OCI-LY7 (cell line): ENCODE results near the gene CCDC30. TPM values are rescaled to one million over a fixed set of nuclear protein-coding genes. Genes with fewer than 3 reads are reported as not detected.
A peak's percentile ranks its signal among the peaks of the same experiment; 100 is the strongest.

Experiments used
- BruUV-seq: library from RNA; stranded (reverse); fragments of 400-500 nt; replicated peaks from 2 replicates; lab custom pipeline; 2021; lab: Mats Ljungman, UMichigan
- CTCF ChIA-PET: fragments of 300-600 bp; sonication (Branson Sonifier 250); formaldehyde crosslinking; loops from one replicate; lab custom pipeline; 2022; ENCODE audit warnings: antibody characterized with exemption; ENCODE audit not compliant: unreplicated experiment; lab: Charles Lee
- POLR2A ChIA-PET: fragments of 300-600 bp; sonication (Branson Sonifier 250); formaldehyde crosslinking; loops from one replicate; lab custom pipeline; 2022; ENCODE audit warnings: antibody characterized with exemption; lab: Charles Lee
- DNase-seq: peaks from one replicate; pipeline ENCODE4 v3.0.0-alpha.2; 2015; ENCODE audit warnings: low spot score
- H2AFZ ChIP-seq: fragments of 200-600 bp; sonication (generic), shearing (Covaris generic); 2 replicates; pipeline ENCODE4 v1.6.1; 2014; ENCODE audit warnings: mild to moderate bottlenecking, antibody characterized with exemption, low read length, moderate library complexity
- H3K27ac ChIP-seq: fragments of 200-600 bp; sonication (generic); 2 replicates; pipeline ENCODE4 v1.5.1; 2014; ENCODE audit warnings: mixed run types, low read depth, mild to moderate bottlenecking, moderate library complexity, low read length, inconsistent platforms; ENCODE audit not compliant: poor library complexity, severe bottlenecking
- H3K36me3 ChIP-seq: fragments of 200-600 bp; sonication (generic); 2 replicates; pipeline ENCODE4 v1.6.1; 2014; ENCODE audit warnings: mild to moderate bottlenecking, antibody characterized with exemption, low read length, moderate library complexity, mixed read lengths; ENCODE audit not compliant: insufficient read depth
- H3K4me1 ChIP-seq: fragments of 200-600 bp; sonication (generic); 2 replicates; pipeline ENCODE4 v1.5.1; 2014; ENCODE audit warnings: mild to moderate bottlenecking, low read length; ENCODE audit not compliant: insufficient read depth, poor library complexity, severe bottlenecking
- H3K4me2 ChIP-seq: fragments of 200-600 bp; sonication (generic); 2 replicates; pipeline ENCODE4 v1.6.1; 2014; ENCODE audit warnings: mild to moderate bottlenecking, low read length
- H3K4me3 ChIP-seq: fragments of 200-600 bp; sonication (generic); 2 replicates; pipeline ENCODE4 v1.5.1; 2014; ENCODE audit warnings: mild to moderate bottlenecking, low read depth, low read length; ENCODE audit not compliant: poor library complexity, severe bottlenecking
- H3K79me2 ChIP-seq: fragments of 200-600 bp; sonication (generic); 2 replicates; pipeline ENCODE4 v1.6.1; 2016; ENCODE audit warnings: low read depth, mild to moderate bottlenecking, low read length, moderate library complexity, mixed read lengths; ENCODE audit not compliant: insufficient read depth
- H3K9me2 ChIP-seq: fragments of 200-600 bp; sonication (generic); 2 replicates; pipeline ENCODE4 v1.6.1; 2016; ENCODE audit warnings: mild to moderate bottlenecking, low read length, mixed read lengths; ENCODE audit not compliant: insufficient read depth
- H3K9me3 ChIP-seq: fragments of 200-600 bp; sonication (generic); 2 replicates; pipeline ENCODE4 v1.6.1; 2014; ENCODE audit warnings: mild to moderate bottlenecking, mixed run types, low read length, mixed read lengths
- H4K20me1 ChIP-seq: fragments of 200-600 bp; sonication (generic); 2 replicates; pipeline ENCODE4 v1.6.1; 2014; ENCODE audit warnings: mild to moderate bottlenecking, antibody characterized with exemption, low read length, moderate library complexity, mixed read lengths; ENCODE audit not compliant: insufficient read depth
- CTCF ChIP-seq: fragments of 200-600 bp; sonication (generic); conservative IDR thresholded peaks from 2 replicates; pipeline ENCODE4 v1.5.1; 2014; ENCODE audit warnings: mild to moderate bottlenecking, antibody characterized with exemption, low read length, moderate library complexity, mixed read lengths
- EZH2phosphoT487 ChIP-seq: fragments of 200-600 bp; sonication (generic); IDR thresholded peaks from 2 replicates; pipeline ENCODE4 v1.6.1; 2018; ENCODE audit warnings: low read depth, borderline replicate concordance, mild to moderate bottlenecking, mixed run types, antibody characterized with exemption, low read length, moderate library complexity, mixed read lengths
- intact Hi-C: fragments of 100-400 bp; cut with micrococcal nuclease; formaldehyde crosslinking; loops from one replicate; pipeline ENCODE4 v1.10.0; 2022; ENCODE audit not compliant: unreplicated experiment
- total RNA-seq, 2 experiments: library from RNA; depleted of rRNA in 1 of 2; stranded (reverse); fragments of >200 nt in 1 of 2; shearing (Covaris generic) in 1 of 2; gene quantifications; 2 replicates each; pipeline ENCODE4 v1.2.3, GENCODE V29; 2014 to 2022

Gene CCDC30
- total RNA-seq, 2 experiments from 2014 or later = 0.54 to 2.6 TPM

GRCh38 chr1:42639116-42639515 is 176.0 kb downstream of the CCDC30 start:
- no TSS peak for BruUV-seq
- intact Hi-C loops = no loop called here

GRCh38 chr1:42646056-42646455 is 183.0 kb downstream of the CCDC30 start:
- Histone ChIP-seq H3K4me3 (no peak overlapping the region), H3K4me1 (no peaks in the 10 kb centered on the region), H3K79me2 (no peaks in the 10 kb centered on the region), H3K9me2 (no peaks in the 10 kb centered on the region), H3K27ac (no peak overlapping the region), H3K4me2 (no peak overlapping the region), H2AFZ (no peak overlapping the region), H3K9me3 (0 out of 2 replicates have a peak, but pooled peaks cover 5% of the 10 kb centered on the region), H4K20me1 (no peaks in the 10 kb centered on the region), H3K36me3 (no peaks in the 10 kb centered on the region)
- intact Hi-C loops = loop anchor here (5.0 kb wide), 1 partner anchor 69 kb away; no protein-coding TSS in a partner anchor
- no peak for DNase-seq
- no TSS peak for BruUV-seq
- ChIA-PET CTCF (no interaction called here), POLR2A (interaction anchor here (0.5 kb wide), 1 partner anchor 37 kb away, joined by 3 read pairs; no protein-coding TSS in a partner anchor)
- TF ChIP-seq CTCF = no peak

More at GRCh38 chr1:42639116-42639515, 176.0 kb downstream of the CCDC30 start:
- Histone ChIP-seq H3K79me2 (no peaks in the 10 kb centered on the region), H3K4me3 (no peak overlapping the region), H2AFZ (no peak overlapping the region), H3K4me2 (no peak overlapping the region), H3K4me1 (no peaks in the 10 kb centered on the region), H3K9me3 (no peaks in the 10 kb centered on the region), H3K9me2 (no peaks in the 10 kb centered on the region), H4K20me1 (no peaks in the 10 kb centered on the region), H3K36me3 (no peaks in the 10 kb centered on the region), H3K27ac (no peak overlapping the region)
- DNase-seq = no peak
- ChIA-PET POLR2A (no interaction called here), CTCF (no interaction called here)
- TF ChIP-seq CTCF = no peak
- no peak for TF ChIP-seq EZH2phosphoT487

GRCh38 chr1:42657201-42657600 is 194.1 kb downstream of the CCDC30 start:
- H2AFZ ChIP-seq = peak overlapping the region; percentile 63; the same call in 1 of the 2 replicates
- ChIA-PET CTCF (interaction anchor here (0.5 kb wide), 1 partner anchor 500 kb away, joined by 9 read pairs; no protein-coding TSS in a partner anchor), POLR2A (interaction anchor here (0.5 to 2.5 kb wide), 2 partner anchors 110 to 325 kb away, joined by 3 to 8 read pairs; partner anchors contain the start of genes C1orf50 and P3H1)
- H3K9me2 ChIP-seq = no peaks in the 10 kb centered on the region
- H4K20me1 ChIP-seq = peaks cover 9% of the 10 kb centered on the region; the same call in 1 of the 2 replicates
- H3K4me1 ChIP-seq = peaks cover 28% of the 10 kb centered on the region
- no peaks in the 10 kb centered on the region for H3K9me3 ChIP-seq
- H3K4me3 ChIP-seq = peak overlapping the region; percentile 87
- no peak for DNase-seq
- H3K79me2 ChIP-seq = peaks cover 34% of the 10 kb centered on the region
- no peak overlapping the region for H3K27ac ChIP-seq
- intact Hi-C loops = no loop called here
- no TSS peak for BruUV-seq
- TF ChIP-seq CTCF (no peak), EZH2phosphoT487 (no peak)
- peak overlapping the region; percentile 95 for H3K4me2 ChIP-seq
- peaks cover 31% of the 10 kb centered on the region for H3K36me3 ChIP-seq
